NCI-H1694 treated with DMSO at 0.1 percent for 48 hours (cell line): Measurements from ENCODE around the gene PKHD1.

Experiments used
- DNase-seq: peaks from one replicate; lab custom pipeline; 2025; lab: John Stamatoyannopoulos, UW

Gene PKHD1

DNA sequence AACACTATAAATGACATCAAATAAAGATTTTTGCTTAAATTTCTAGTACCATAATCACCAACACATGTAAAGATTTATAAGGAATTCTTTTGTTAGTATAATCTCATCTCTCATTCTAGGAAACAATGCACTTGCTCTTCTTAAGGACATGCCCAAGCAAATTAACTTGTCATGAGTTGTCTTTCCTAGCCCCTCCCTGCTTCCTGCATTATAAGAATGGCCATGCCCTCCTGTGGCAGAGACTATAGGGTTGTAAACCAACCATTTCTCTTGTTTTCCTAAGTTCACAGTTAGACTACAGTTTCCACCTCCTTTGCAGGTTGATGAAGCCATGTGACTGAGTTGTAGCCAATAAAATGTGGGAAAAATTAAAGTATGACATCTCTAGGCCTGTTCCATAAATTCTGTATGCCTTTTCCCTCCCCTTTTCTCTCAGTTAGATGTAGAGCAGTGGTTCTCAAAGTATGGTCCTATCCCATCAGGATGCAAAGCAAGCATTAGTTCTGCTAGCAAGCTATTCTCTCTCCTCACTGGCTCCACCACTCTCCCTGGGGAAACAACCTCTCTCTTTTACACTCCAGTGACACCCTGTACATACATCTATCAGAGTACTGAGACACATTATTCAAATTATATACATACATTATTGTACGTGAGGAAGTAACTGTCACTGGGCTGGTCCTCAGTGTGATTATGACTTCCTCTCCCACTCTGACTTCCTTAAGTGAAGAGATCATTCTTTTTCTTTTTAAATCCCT is 295.0 kb downstream of the PKHD1 start:
- DNase-seq, result no peak

- no peak for DNase-seq
These were observed 296.5 kb downstream of the PKHD1 start for GRCh38 chr6:51790946-51791345.

GRCh38 chr6:51788121-51788520 is 299.3 kb downstream of the PKHD1 start:
- DNase-seq, result no peak

- no peak for DNase-seq
These were observed 308.7 kb downstream of the PKHD1 start for GRCh38 chr6:51778666-51779065.

DNA sequence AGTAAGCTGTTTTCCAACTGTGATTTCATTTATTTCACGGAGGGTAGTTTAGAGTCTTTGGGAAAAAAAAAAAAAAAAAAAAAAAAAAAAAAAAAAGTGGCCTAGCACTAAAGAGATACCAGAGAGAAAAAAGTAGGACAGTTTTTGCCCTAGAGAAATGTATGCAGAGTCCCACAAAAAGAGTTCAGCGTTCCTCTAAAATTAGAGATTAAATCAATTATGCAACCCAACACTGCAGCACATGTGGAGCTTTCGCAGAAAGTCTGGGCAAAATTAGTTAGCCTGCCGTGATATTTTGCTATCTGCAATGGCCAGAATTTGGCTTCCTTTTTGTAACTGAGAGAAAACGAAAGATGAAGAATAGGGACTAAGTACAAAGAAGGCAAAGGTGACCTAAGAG is 309.8 kb downstream of the PKHD1 start:
- DNase-seq, result no peak

DNA sequence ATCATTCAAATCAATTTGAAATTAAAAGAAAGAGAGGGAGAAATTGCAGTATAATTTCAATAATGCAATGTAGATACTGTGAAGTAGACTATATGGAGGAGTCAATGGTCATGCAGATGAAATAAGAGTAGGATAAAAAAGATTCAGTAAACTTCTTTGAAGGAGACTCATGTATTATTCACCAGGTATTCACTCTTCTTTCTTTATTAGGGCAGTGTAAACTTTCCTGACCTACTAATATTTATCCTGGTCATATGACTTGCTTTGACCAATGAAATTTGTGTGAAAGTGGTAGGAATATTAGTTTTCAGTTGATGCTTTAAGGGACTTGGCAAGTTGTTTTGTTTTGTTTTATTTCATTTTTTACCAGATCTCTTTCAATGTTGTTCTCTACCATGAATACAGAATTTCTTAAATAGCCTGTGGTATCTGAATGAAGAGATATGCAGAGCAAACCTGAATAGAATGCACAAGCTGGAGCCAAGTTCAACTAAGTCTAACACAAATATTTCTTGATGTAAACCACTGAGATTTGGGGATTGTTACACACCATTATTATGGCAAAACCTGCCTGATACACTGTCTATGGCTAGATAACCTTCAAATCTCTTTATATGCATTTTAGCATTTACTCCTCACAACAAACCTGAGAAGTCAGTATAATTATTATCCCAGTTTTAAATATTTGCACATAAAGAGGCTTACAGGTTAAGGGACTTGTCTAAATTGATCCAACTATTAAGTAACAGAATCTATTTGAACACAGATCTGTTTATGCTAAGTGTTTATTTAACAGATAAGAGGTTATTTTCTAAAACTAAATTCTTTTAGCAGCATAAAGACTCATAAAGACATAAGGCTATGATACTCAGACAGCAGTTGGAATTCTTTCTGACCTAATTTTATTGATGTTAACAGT is 311.2 kb downstream of the PKHD1 start:
- DNase-seq, result no peak

GRCh38 chr6:51768087-51768486 is 319.3 kb downstream of the PKHD1 start:
- no peak for DNase-seq

- no peak for DNase-seq
These were observed 322.2 kb downstream of the PKHD1 start for GRCh38 chr6:51765230-51765629.

GRCh38 chr6:51753635-51754034 is 333.8 kb downstream of the PKHD1 start:
- DNase-seq, result no peak

GRCh38 chr6:51743999-51744398 is 343.4 kb downstream of the PKHD1 start:
- DNase-seq, result no peak

DNA sequence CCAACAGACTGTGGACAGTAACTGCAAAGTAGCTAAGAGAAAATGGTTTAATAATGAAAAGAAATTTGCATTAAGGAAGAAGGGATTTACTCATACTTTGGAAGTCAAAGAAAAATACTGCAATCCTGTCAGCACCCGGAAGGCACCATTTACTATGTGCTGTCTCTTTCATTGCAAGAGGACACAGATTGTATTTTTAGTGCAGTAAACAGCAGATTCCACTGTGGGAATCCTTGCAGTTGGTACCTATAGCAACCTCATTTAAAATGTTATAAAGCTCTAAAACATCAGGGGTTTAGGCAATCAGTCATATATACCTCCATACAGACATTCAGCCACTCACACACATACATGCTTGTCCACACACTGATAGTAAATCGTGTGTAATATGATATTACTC is 346.8 kb downstream of the PKHD1 start:
- DNase-seq, result no peak

- DNase-seq, result no peak
These were observed 348.8 kb downstream of the PKHD1 start for GRCh38 chr6:51738614-51739013.

GRCh38 chr6:51737580-51738360 is 349.6 kb downstream of the PKHD1 start:
- no peak for DNase-seq

- no peak for DNase-seq
These were observed 362.3 kb downstream of the PKHD1 start for GRCh38 chr6:51725155-51725554.

GRCh38 chr6:51720327-51720726 is 367.1 kb downstream of the PKHD1 start:
- DNase-seq, result no peak

DNA sequence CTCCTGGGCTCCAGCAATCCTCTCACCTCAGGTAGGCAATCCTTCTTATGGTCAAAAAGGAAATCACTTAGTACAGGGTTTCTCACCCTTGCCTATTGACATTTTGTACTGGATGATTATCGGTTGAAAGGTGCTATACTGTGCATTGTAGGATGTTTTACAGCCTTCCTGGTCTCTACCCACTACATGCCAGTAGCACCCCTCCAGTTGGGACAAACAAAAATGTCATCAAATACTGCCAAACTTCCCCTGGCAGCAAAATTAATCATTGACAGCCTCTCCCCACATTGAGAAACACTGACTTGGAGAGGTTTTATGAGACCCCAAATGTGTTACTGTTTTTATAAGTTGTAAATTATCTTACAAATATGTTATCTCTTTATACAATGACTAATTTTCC is 368.1 kb downstream of the PKHD1 start:
- no peak for DNase-seq

DNA sequence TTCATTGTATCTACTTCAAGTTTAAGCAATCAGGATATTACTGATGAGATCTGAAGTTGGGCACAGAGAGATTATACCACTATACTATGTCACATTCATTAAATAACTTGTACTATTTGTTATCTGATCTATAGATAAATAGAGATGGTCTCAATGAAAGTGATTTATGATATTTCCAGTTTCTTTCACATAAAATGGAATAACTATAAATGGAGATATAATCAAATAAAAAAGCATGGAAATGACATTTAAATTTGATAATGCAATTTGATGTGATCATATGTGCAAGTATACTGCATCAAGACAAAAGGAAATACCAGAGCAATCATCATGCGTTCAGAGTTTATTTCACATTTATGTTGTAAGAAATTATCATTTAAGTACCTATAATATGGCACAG is 368.9 kb downstream of the PKHD1 start:
- DNase-seq, result no peak

- no peak for DNase-seq
These were observed 369.9 kb downstream of the PKHD1 start for GRCh38 chr6:51717477-51717876.

- no peak for DNase-seq
These were observed 375.5 kb downstream of the PKHD1 start for GRCh38 chr6:51711876-51712275.

DNA sequence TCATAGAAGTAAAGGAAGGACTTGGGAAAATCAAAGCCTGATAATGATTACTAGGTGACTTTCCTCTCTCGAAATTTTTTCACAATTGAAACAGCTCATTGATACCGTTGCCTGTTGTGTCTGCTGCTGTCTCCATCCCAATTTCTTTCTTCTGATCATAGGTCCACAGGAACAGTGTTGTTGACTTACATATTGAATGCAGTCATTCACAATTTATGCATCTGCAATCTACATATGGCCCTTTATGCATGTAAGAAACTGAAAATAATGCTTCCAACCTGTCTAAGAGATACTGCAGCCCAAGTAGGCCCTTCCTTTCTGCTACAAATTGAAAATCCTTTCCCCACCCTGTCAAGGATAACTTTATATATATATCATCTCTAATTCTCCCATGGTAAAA is 381.3 kb downstream of the PKHD1 start:
- DNase-seq, result no peak

GRCh38 chr6:51704932-51705540 is 382.4 kb downstream of the PKHD1 start:
- no peak for DNase-seq

DNA sequence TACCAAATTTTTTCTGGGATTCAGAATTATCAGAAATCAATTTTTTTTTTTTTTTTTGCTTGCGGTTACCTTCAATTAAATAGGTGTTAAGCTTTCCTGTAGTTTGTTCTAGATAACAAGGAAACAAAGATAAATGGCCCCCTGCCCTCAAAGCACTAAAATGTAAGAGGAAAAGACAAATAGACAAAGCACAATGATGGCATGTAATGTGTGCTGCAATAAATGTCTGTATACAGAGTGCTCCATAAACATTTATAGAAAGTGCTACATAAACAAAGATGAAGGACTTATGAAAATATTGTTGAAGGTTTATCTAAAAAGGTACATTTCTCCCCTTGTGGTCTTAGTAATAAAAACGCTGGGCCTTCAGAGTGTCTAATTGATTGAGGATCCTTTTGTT is 384.6 kb downstream of the PKHD1 start:
- no peak for DNase-seq
